Natural killer cell treated with Interleukin-12 subunit alpha and Interleukin-12 subunit beta and Interleukin-15 and Interleukin-18, amount 100 ng/mL, for 72 hours (primary cell): ENCODE results near the gene WSB1. TPM values are rescaled to one million over a fixed set of nuclear protein-coding genes. Genes with fewer than 3 reads are reported as not detected.
A peak's percentile ranks its signal among the peaks of the same experiment; 100 is the strongest.
"Not testable (repeated sequence)": the region's sequence is repeated elsewhere in the genome, so short reads cannot be mapped to it uniquely, and the experiment has no call there.

Source experiments
- ATAC-seq, 2 donors: fragments of 150-1000 bp; cut with Tn5 transposase in 1 of 2; sonication (Bioruptor Pico), chemical (Tn5 transposase) in 1 of 2; 2 replicates each; pipeline ENCODE4 v1.10.0; 2021
- DNase-seq: peaks from one replicate; pipeline ENCODE4 v3.0.0; 2022; ENCODE audit warnings: low spot score
- H3K27ac Mint-ChIP-seq, 2 donors: 1 replicate in 1 of 2; 2 replicates in 1 of 2; pipeline ENCODE4 v1.8.0; 2022; ENCODE audit warnings: mixed read lengths in 2 of 2, mild to moderate bottlenecking in 1 of 2, moderate library complexity in 1 of 2
- H3K27me3 Mint-ChIP-seq, 2 donors: 1 replicate in 1 of 2; 2 replicates in 1 of 2; pipeline ENCODE4 v1.8.0; 2022; ENCODE audit warnings: mixed read lengths in 2 of 2
- H3K36me3 Mint-ChIP-seq: one replicate; pipeline ENCODE4 v1.8.0; 2022; ENCODE audit warnings: mixed read lengths
- H3K4me1 Mint-ChIP-seq, 2 donors: 1 replicate in 1 of 2; 2 replicates in 1 of 2; pipeline ENCODE4 v1.8.0; 2022; ENCODE audit warnings: low read depth in 2 of 2, mixed read lengths in 2 of 2, mild to moderate bottlenecking in 1 of 2
- H3K4me3 Mint-ChIP-seq: one replicate; pipeline ENCODE4 v1.8.0; 2022; ENCODE audit warnings: mixed read lengths
- H3K9me3 Mint-ChIP-seq: 2 replicates; pipeline ENCODE4 v1.8.0; 2022; ENCODE audit warnings: mixed read lengths
- total RNA-seq, 2 donors: library from RNA; stranded (reverse); gene quantifications; one replicate each; pipeline ENCODE4 v1.2.3, GENCODE V29; 2022

The WSB1 gene
- 100 to 1,000 TPM; 129 to 174 TPM for total RNA-seq

- Mint-ChIP-seq H3K36me3 (peaks cover 7% of the 10 kb centered on the region), H3K27me3 (no peaks in the 10 kb centered on the region), H3K9me3 (no peaks in the 10 kb centered on the region), H3K4me3 (peak within 1 kb of the TSS; percentile 94), H3K4me1 (peaks cover 33 to 45% of the 10 kb centered on the region in 2 donors), H3K27ac (peak within 1 kb of the TSS; percentile 97 to 99)
- peak; percentile 94 for DNase-seq
- peak; percentile 94 to 95 for ATAC-seq
Measured at GRCh38 chr17:27293898-27294688, at the start of gene WSB1. TSS of gene WSB1 (plus strand) at chr17:27294114. CDS start at chr17:27294396, 282 bp downstream.

GRCh38 chr17:27244491-27245223 is 49.3 kb upstream of the WSB1 start:
- ATAC-seq (peak; percentile 73 to 84), DNase-seq (no peak)
- Mint-ChIP-seq H3K9me3 (no peaks in the 10 kb centered on the region), H3K4me1 (peaks cover 37 to 40% of the 10 kb centered on the region in 2 donors), H3K36me3 (no peaks in the 10 kb centered on the region), H3K27me3 (peaks cover 0 to 9% of the 10 kb centered on the region in 2 donors), H3K27ac (peak overlapping the region; percentile 51 to 85), H3K4me3 (peak overlapping the region; percentile 62)

- DNase-seq (no peak), ATAC-seq (peak; percentile 59 to 61)
- H3K27me3 Mint-ChIP-seq, result peaks cover 1 to 11% of the 10 kb centered on the region in 2 donors
- peak overlapping the region; percentile 51 to 85 for H3K27ac Mint-ChIP-seq
- peak overlapping the region; percentile 62 for H3K4me3 Mint-ChIP-seq
- H3K36me3 Mint-ChIP-seq, result no peaks in the 10 kb centered on the region
- H3K4me1 Mint-ChIP-seq, result peaks cover 32 to 36% of the 10 kb centered on the region in 2 donors
- no peaks in the 10 kb centered on the region for H3K9me3 Mint-ChIP-seq
Measured at GRCh38 chr17:27245230-27245696, 48.7 kb upstream of the WSB1 start.

- DNase-seq, result no peak
- Mint-ChIP-seq H3K4me3 (no peak overlapping the region), H3K9me3 (no peaks in the 10 kb centered on the region)
Measured at GRCh38 chr17:27246537-27246936, 47.4 kb upstream of the WSB1 start.

GRCh38 chr17:27247071-27247957 is 46.6 kb upstream of the WSB1 start:
- DNase-seq (no peak), ATAC-seq (no peak)
- no peaks in the 10 kb centered on the region for H3K36me3 Mint-ChIP-seq
- no peak overlapping the region for H3K4me3 Mint-ChIP-seq
- H3K27me3 Mint-ChIP-seq, result peaks cover 16 to 30% of the 10 kb centered on the region in 2 donors
- peaks cover 15 to 23% of the 10 kb centered on the region in 2 donors for H3K4me1 Mint-ChIP-seq
- H3K27ac Mint-ChIP-seq, result peak overlapping the region in 1 of 2 donors; percentile 18
- no peaks in the 10 kb centered on the region for H3K9me3 Mint-ChIP-seq

More at GRCh38 chr17:27246537-27246936, 47.4 kb upstream of the WSB1 start:
- peaks cover 21 to 27% of the 10 kb centered on the region in 2 donors for H3K4me1 Mint-ChIP-seq
- no peaks in the 10 kb centered on the region for H3K36me3 Mint-ChIP-seq
- H3K27me3 Mint-ChIP-seq, result peaks cover 9 to 23% of the 10 kb centered on the region in 2 donors
- no peak overlapping the region for H3K27ac Mint-ChIP-seq
- ATAC-seq, result no peak

GRCh38 chr17:27247958-27248342 is 46.0 kb upstream of the WSB1 start:
- H3K4me1 Mint-ChIP-seq, result peaks cover 11 to 19% of the 10 kb centered on the region in 2 donors

GRCh38 chr17:27250791-27251190 is 43.1 kb upstream of the WSB1 start:
- H3K4me3 Mint-ChIP-seq, H3K4me1 Mint-ChIP-seq, ATAC-seq, H3K27ac Mint-ChIP-seq, H3K9me3 Mint-ChIP-seq, H3K36me3 Mint-ChIP-seq, DNase-seq: not testable (repeated sequence)
- H3K27me3 Mint-ChIP-seq, result peaks cover 16 to 22% of the 10 kb centered on the region in 2 donors

More at GRCh38 chr17:27247958-27248342, 46.0 kb upstream of the WSB1 start:
- H3K27ac Mint-ChIP-seq, result no peak overlapping the region
- peaks cover 16 to 26% of the 10 kb centered on the region in 2 donors for H3K27me3 Mint-ChIP-seq
- no peaks in the 10 kb centered on the region for H3K9me3 Mint-ChIP-seq
- no peaks in the 10 kb centered on the region for H3K36me3 Mint-ChIP-seq
- no peak overlapping the region for H3K4me3 Mint-ChIP-seq
- DNase-seq, result no peak
- no peak for ATAC-seq

- H3K27ac Mint-ChIP-seq, H3K4me3 Mint-ChIP-seq, H3K9me3 Mint-ChIP-seq, H3K4me1 Mint-ChIP-seq, H3K36me3 Mint-ChIP-seq, DNase-seq, ATAC-seq: not testable (repeated sequence)
- H3K27me3 Mint-ChIP-seq, result peaks cover 18 to 22% of the 10 kb centered on the region in 2 donors
Measured at GRCh38 chr17:27254802-27255201, 39.1 kb upstream of the WSB1 start.

GRCh38 chr17:27256225-27257030 is 37.5 kb upstream of the WSB1 start:
- H3K27ac Mint-ChIP-seq, result no peak overlapping the region
- no peaks in the 10 kb centered on the region for H3K36me3 Mint-ChIP-seq
- no peak overlapping the region for H3K4me3 Mint-ChIP-seq
- ATAC-seq (no peak), DNase-seq (no peak)
- peaks cover 12 to 16% of the 10 kb centered on the region in 2 donors for H3K27me3 Mint-ChIP-seq
- H3K4me1 Mint-ChIP-seq, result no peaks in the 10 kb centered on the region
- no peaks in the 10 kb centered on the region for H3K9me3 Mint-ChIP-seq

- ATAC-seq (no peak), DNase-seq (no peak)
- peaks cover 7 to 16% of the 10 kb centered on the region in 2 donors for H3K27me3 Mint-ChIP-seq
- no peak overlapping the region for H3K27ac Mint-ChIP-seq
- no peaks in the 10 kb centered on the region for H3K36me3 Mint-ChIP-seq
- no peaks in the 10 kb centered on the region for H3K9me3 Mint-ChIP-seq
- no peak overlapping the region for H3K4me3 Mint-ChIP-seq
- no peaks in the 10 kb centered on the region for H3K4me1 Mint-ChIP-seq
Measured at GRCh38 chr17:27257031-27257357, 36.9 kb upstream of the WSB1 start.

GRCh38 chr17:27259356-27259755 is 34.6 kb upstream of the WSB1 start:
- Mint-ChIP-seq H3K4me3 (no peak overlapping the region), H3K36me3 (no peaks in the 10 kb centered on the region), H3K9me3 (no peaks in the 10 kb centered on the region), H3K27ac (no peak overlapping the region), H3K4me1 (no peaks in the 10 kb centered on the region), H3K27me3 (peaks cover 4 to 13% of the 10 kb centered on the region in 2 donors)
- DNase-seq (no peak), ATAC-seq (no peak)

- DNase-seq, result no peak
- no peaks in the 10 kb centered on the region for H3K9me3 Mint-ChIP-seq
- no peak for ATAC-seq
- H3K27ac Mint-ChIP-seq, result no peak overlapping the region
- peaks cover 6 to 19% of the 10 kb centered on the region in 2 donors for H3K27me3 Mint-ChIP-seq
- H3K4me3 Mint-ChIP-seq, result no peak overlapping the region
- no peaks in the 10 kb centered on the region for H3K4me1 Mint-ChIP-seq
- H3K36me3 Mint-ChIP-seq, result no peaks in the 10 kb centered on the region
Measured at GRCh38 chr17:27263386-27263785, 30.5 kb upstream of the WSB1 start.
